Measurements from ENCODE around the gene NLRC5. TPM values are rescaled to one million over a fixed set of nuclear protein-coding genes. Genes with fewer than 3 reads are reported as not detected.

NLRC5 gene
- total and polyA plus RNA-seq, 10 donors, result 52.0 to 401 (median 219) TPM

GRCh38 chr16:57111420-57111819, 122.1 kb downstream of the NLRC5 start:
- 74 to 97% (median 91%) methylated on average over 2 of the region's 2 CpGs for WGBS, 5 donors
- TF ChIP-seq POLR2A (IDR thresholded peaks at IDR 0.05) (no peak), CTCF (IDR thresholded peaks at IDR 0.05 in 8 of 11, conservative IDR thresholded peaks at IDR 0.05 in 3 of 11) (no peak), POLR2AphosphoS5 (IDR thresholded peaks at IDR 0.05) (no peak)
- intact Hi-C loops (cut with DNase I; ENCODE audit: low total_unique reads), result no loop called here
- Histone ChIP-seq H3K9me3 (no peaks in the 10 kb centered on the region), H3K36me3 (peaks cover 0 to 35% (median 0%) of the 10 kb centered on the region in 6 donors), H3K4me3 (no peak overlapping the region), H3K4me1 (peaks cover 0 to 92% (median 47%) of the 10 kb centered on the region in 6 donors), H3K27ac (peak overlapping the region in 1 of 8 donors; percentile 59), H3K27me3 (replicated peaks in 1 of 7) (peaks cover 0 to 3% (median 0%) of the 10 kb centered on the region in 7 donors)
- no peak for DNase-seq

GRCh38 chr16:57112403-57113041, 123.2 kb downstream of the NLRC5 start:
- Histone ChIP-seq H3K4me1 (peaks cover 0 to 82% (median 41%) of the 10 kb centered on the region in 6 donors), H3K27me3 (replicated peaks in 1 of 7) (peaks cover 0 to 3% (median 0%) of the 10 kb centered on the region in 7 donors), H3K9me3 (no peaks in the 10 kb centered on the region), H3K27ac (peak overlapping the region in 7 of 8 donors; percentile 2 to 65 (median 36)), H3K4me3 (no peak overlapping the region), H3K36me3 (peaks cover 0 to 46% (median 5%) of the 10 kb centered on the region in 6 donors)
- TF ChIP-seq POLR2AphosphoS5 (IDR thresholded peaks at IDR 0.05), result no peak
- no peak for TF ChIP-seq POLR2A (IDR thresholded peaks at IDR 0.05)
- no peak for TF ChIP-seq CTCF (IDR thresholded peaks at IDR 0.05 in 8 of 11, conservative IDR thresholded peaks at IDR 0.05 in 3 of 11)
- no peak for DNase-seq
- WGBS, 5 donors, result 60 to 77% (median 67%) methylated on average over 10 of the region's 10 CpGs
- intact Hi-C loops (cut with DNase I; ENCODE audit: low total_unique reads), result no loop called here

DNA sequence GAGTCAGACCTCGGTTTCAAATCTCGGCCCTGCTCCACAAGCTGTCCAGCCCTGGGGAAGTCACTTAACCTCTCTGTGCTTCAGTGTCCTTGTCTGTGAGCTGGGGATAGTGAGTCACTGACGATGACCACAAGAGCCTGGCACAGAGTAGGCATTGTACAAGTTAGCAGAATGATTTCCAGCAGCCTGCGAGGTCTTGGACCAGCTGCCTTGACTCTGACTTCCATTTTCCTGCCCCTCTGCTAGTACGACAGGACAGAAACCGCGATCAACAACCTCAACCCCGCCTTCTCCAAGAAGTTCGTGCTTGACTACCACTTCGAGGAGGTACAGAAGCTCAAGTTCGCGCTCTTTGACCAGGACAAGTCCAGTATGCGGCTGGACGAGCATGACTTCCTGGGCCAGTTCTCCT, 123.7 kb downstream of the NLRC5 start:
- peak overlapping the region in 6 of 8 donors; percentile 2 to 65 (median 42) for H3K27ac ChIP-seq
- DNase-seq, result no peak
- H3K4me3 ChIP-seq, result no peak overlapping the region
- intact Hi-C loops (cut with DNase I; ENCODE audit: low total_unique reads), result no loop called here
- H3K9me3 ChIP-seq, result no peaks in the 10 kb centered on the region
- TF ChIP-seq POLR2AphosphoS5 (IDR thresholded peaks at IDR 0.05) (no peak), POLR2A (IDR thresholded peaks at IDR 0.05) (no peak)
- WGBS, 5 donors, result 79 to 87% (median 81%) methylated on average over 14 of the region's 14 CpGs
- H3K36me3 ChIP-seq, result peaks cover 0 to 51% (median 6%) of the 10 kb centered on the region in 6 donors
- peaks cover 0 to 77% (median 39%) of the 10 kb centered on the region in 6 donors for H3K4me1 ChIP-seq
- H3K27me3 ChIP-seq (replicated peaks in 1 of 7), result peaks cover 0 to 3% (median 0%) of the 10 kb centered on the region in 7 donors

GRCh38 chr16:57113664-57114063, 124.3 kb downstream of the NLRC5 start:
- Histone ChIP-seq H3K36me3 (peaks cover 0 to 57% (median 6%) of the 10 kb centered on the region in 6 donors), H3K4me1 (peaks cover 0 to 71% (median 33%) of the 10 kb centered on the region in 6 donors), H3K27ac (peak overlapping the region in 1 of 8 donors; percentile 59), H3K9me3 (no peaks in the 10 kb centered on the region), H3K27me3 (replicated peaks in 1 of 7) (peaks cover 0 to 3% (median 0%) of the 10 kb centered on the region in 7 donors), H3K4me3 (no peak overlapping the region)
- no peak for DNase-seq
- WGBS, 5 donors, result 75 to 98% (median 82%) methylated on average over 5 of the region's 5 CpGs; no CpG with 5 or more reads in 1 of the 5 donors
- intact Hi-C loops (cut with DNase I; ENCODE audit: low total_unique reads), result no loop called here
- no peak for TF ChIP-seq POLR2AphosphoS5 (IDR thresholded peaks at IDR 0.05)
- no peak for TF ChIP-seq CTCF (IDR thresholded peaks at IDR 0.05 in 8 of 11, conservative IDR thresholded peaks at IDR 0.05 in 3 of 11)
- TF ChIP-seq POLR2A (IDR thresholded peaks at IDR 0.05), result no peak

Measured in spleen (tissue), 11 donors.